GM23338 (cell line): ENCODE data around the gene KIF21A. TPM values are rescaled to one million over a fixed set of nuclear protein-coding genes. Genes with fewer than 3 reads are reported as not detected.

Experiments
- ATAC-seq: fragments of 200-7000 bp; cut with Tn5 transposase; 3 replicates; pipeline ENCODE4 v1.9.1; 2020
- DNase-seq: peaks from one replicate; pipeline ENCODE4 v3.0.0-alpha.2; 2015; ENCODE audit warnings: low spot score
- H2AFZ ChIP-seq: fragments of 200-600 bp; sonication (generic); 2 replicates; pipeline ENCODE4 v1.8.0; 2016; ENCODE audit warnings: antibody characterized with exemption, mild to moderate bottlenecking, moderate library complexity
- H3F3A ChIP-seq: fragments of 200-600 bp; sonication (generic); replicated peaks from 2 replicates; pipeline ENCODE4 v1.8.0; 2017; ENCODE audit warnings: antibody characterized with exemption, mixed run types, low read depth
- H3K27ac ChIP-seq: fragments of 200-600 bp; sonication (generic); 2 replicates; pipeline ENCODE4 v1.6.1; 2016; ENCODE audit warnings: low read depth
- H3K27me3 ChIP-seq: fragments of 200-600 bp; sonication (generic); 2 replicates; pipeline ENCODE4 v1.8.0; 2016; ENCODE audit warnings: mild to moderate bottlenecking, mixed run types, moderate library complexity; ENCODE audit not compliant: insufficient read depth
- H3K36me3 ChIP-seq: fragments of 200-600 bp; sonication (generic); 2 replicates; pipeline ENCODE4 v1.8.0; 2016; ENCODE audit warnings: mild to moderate bottlenecking; ENCODE audit not compliant: insufficient read depth
- H3K4me1 ChIP-seq: fragments of 200-600 bp; sonication (generic); 2 replicates; pipeline ENCODE4 v1.8.0; 2016; ENCODE audit warnings: mild to moderate bottlenecking, moderate library complexity; ENCODE audit not compliant: insufficient read depth
- H3K4me2 ChIP-seq: fragments of 200-600 bp; sonication (generic); 2 replicates; pipeline ENCODE4 v1.7.1; 2017; ENCODE audit warnings: mixed run types
- H3K4me3 ChIP-seq: fragments of 200-600 bp; sonication (generic); 2 replicates; pipeline ENCODE4 v1.6.1; 2016; ENCODE audit warnings: mixed run types
- H3K79me2 ChIP-seq: fragments of 200-600 bp; sonication (generic); replicated peaks from 2 replicates; pipeline ENCODE4 v1.8.0; 2017; ENCODE audit warnings: mild to moderate bottlenecking; ENCODE audit not compliant: insufficient read depth
- H3K9me2 ChIP-seq: fragments of 200-600 bp; sonication (generic); 2 replicates; pipeline ENCODE4 v1.8.0; 2017; ENCODE audit not compliant: insufficient read depth
- H4K20me1 ChIP-seq: fragments of 200-600 bp; sonication (generic); replicated peaks from 2 replicates; pipeline ENCODE4 v1.8.0; 2017; ENCODE audit warnings: mild to moderate bottlenecking; ENCODE audit not compliant: insufficient read depth
- H3K27ac Mint-ChIP-seq: 2 replicates; pipeline ENCODE4 v1.8.0; 2020; ENCODE audit warnings: inconsistent platforms, mild to moderate bottlenecking, moderate library complexity, mixed read lengths
- H3K27me3 Mint-ChIP-seq: 3 replicates; pipeline ENCODE4 v1.8.0; 2022; ENCODE audit warnings: low read depth, mild to moderate bottlenecking, moderate library complexity, mixed read lengths, inconsistent platforms; ENCODE audit not compliant: insufficient read depth, poor library complexity
- H3K36me3 Mint-ChIP-seq: 3 replicates; pipeline ENCODE4 v1.8.0; 2021; ENCODE audit warnings: low read depth, mild to moderate bottlenecking, inconsistent platforms, moderate library complexity, mixed read lengths
- H3K4me1 Mint-ChIP-seq: 3 replicates; pipeline ENCODE4 v1.8.0; 2020; ENCODE audit warnings: mild to moderate bottlenecking, inconsistent platforms, mixed read lengths
- H3K4me3 Mint-ChIP-seq: 3 replicates; pipeline ENCODE4 v1.8.0; 2021; ENCODE audit warnings: moderate library complexity, mild to moderate bottlenecking, inconsistent platforms, mixed read lengths
- H3K9me3 Mint-ChIP-seq: 3 replicates; pipeline ENCODE4 v1.8.0; 2020; ENCODE audit warnings: moderate library complexity, mild to moderate bottlenecking, inconsistent platforms, mixed read lengths
- CTCF ChIP-seq, 2 experiments: fragments of 200-600 bp in 1 of 2; sonication (generic) in 1 of 2; conservative IDR thresholded peaks; 2 replicates each; pipeline versions ENCODE4 v1.5.1 to v1.6.1; 2016 to 2017; ENCODE audit warnings: antibody characterized with exemption in 2 of 2, low read depth in 2 of 2, mild to moderate bottlenecking in 2 of 2, moderate library complexity in 1 of 2
- EZH2 ChIP-seq: fragments of 200-600 bp; sonication (generic); IDR thresholded peaks from one replicate; pipeline ENCODE4 v1.8.0; 2017; ENCODE audit warnings: antibody characterized with exemption, mild to moderate bottlenecking, low read depth; ENCODE audit not compliant: unreplicated experiment
- EZH2phosphoT487 ChIP-seq: fragments of 200-600 bp; sonication (generic); IDR thresholded peaks from one replicate; pipeline ENCODE4 v1.8.1; 2018; ENCODE audit warnings: antibody characterized with exemption; ENCODE audit not compliant: unreplicated experiment
- JUNB ChIP-seq: IDR thresholded peaks from one replicate; pipeline ENCODE4 v1.6.1; 2016; ENCODE audit warnings: antibody characterized with exemption; ENCODE audit not compliant: unreplicated experiment
- NANOG ChIP-seq: IDR thresholded peaks from 2 replicates; pipeline ENCODE4 v1.6.1; 2016; ENCODE audit warnings: antibody characterized with exemption, borderline replicate concordance
- POLR2AphosphoS5 ChIP-seq: IDR thresholded peaks from 2 replicates; pipeline ENCODE4 v1.6.1; 2016; ENCODE audit warnings: antibody characterized with exemption, low read depth
- STAT1 ChIP-seq: IDR thresholded peaks from one replicate; pipeline ENCODE4 v1.6.1; 2016; ENCODE audit warnings: antibody characterized with exemption; ENCODE audit not compliant: unreplicated experiment
- ZNF114 ChIP-seq: fragments of 250-450 bp; sonication (Bioruptor Pico); IDR thresholded peaks from 2 replicates; pipeline ENCODE4 v1.5.0; 2020; ENCODE audit warnings: mild to moderate bottlenecking, moderate library complexity
- ZNF331 ChIP-seq: fragments of 250-450 bp; sonication (Bioruptor Pico); IDR thresholded peaks from 2 replicates; pipeline ENCODE4 v1.5.0; 2020; ENCODE audit warnings: low read depth, mild to moderate bottlenecking, moderate library complexity
- ZNF462 ChIP-seq: fragments of 250-450 bp; sonication (Bioruptor Pico); IDR thresholded peaks from 2 replicates; pipeline ENCODE4 v1.5.0; 2020; ENCODE audit warnings: mild to moderate bottlenecking, moderate library complexity
- polyA plus RNA-seq: library from polyadenylated mRNA; unstranded; fragments of >200 nt; fragmentation: Nextera tagmentation; extraction: Ambion mirVana; gene quantifications from 2 replicates; pipeline ENCODE4 v1.2.1, GENCODE V29; 2016
- total RNA-seq: library from RNA; depleted of rRNA; stranded (reverse); fragments of >200 nt; shearing (Covaris generic); gene quantifications from 2 replicates; pipeline ENCODE4 v1.2.3, GENCODE V29; 2014

The KIF21A gene
- total and polyA plus RNA-seq, 2 experiments from 2014 or later = 28.8 to 32.0 TPM

DNA sequence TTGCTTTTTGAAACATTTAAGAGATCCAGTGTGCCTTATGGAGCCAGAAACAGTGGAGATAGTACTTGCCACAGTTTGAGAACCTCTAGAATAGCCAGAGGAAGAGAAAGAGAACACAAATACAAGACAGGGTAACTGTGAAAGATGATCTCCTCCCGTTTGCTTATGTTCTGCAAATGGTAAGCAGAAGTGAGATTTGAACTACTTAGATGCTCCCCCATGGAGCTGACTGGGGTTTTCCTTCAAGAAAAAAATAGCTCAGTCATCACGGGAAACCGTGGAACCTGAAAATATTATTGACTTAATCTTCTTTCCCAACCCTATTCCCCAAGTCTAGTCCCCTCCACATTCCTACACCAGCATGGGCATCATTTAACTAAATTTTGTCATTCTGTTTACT lies 87.1 kb downstream of the KIF21A start:
- no peaks in the 10 kb centered on the region for H3K79me2 ChIP-seq
- DNase-seq (no peak), ATAC-seq (no peak)
- peaks cover 20% of the 10 kb centered on the region for H3K36me3 Mint-ChIP-seq
- no peaks in the 10 kb centered on the region for H3K9me3 Mint-ChIP-seq
- no peaks in the 10 kb centered on the region for H3K27me3 Mint-ChIP-seq
- peak overlapping the region; percentile 36; the same call in 1 of the 2 replicates for H3K27ac Mint-ChIP-seq
- no peaks in the 10 kb centered on the region for H3K4me1 ChIP-seq
- H3K27me3 ChIP-seq = no peaks in the 10 kb centered on the region
- H3K4me3 ChIP-seq = no peak overlapping the region
- H3K36me3 ChIP-seq = no peaks in the 10 kb centered on the region
- H3K4me3 Mint-ChIP-seq = no peak overlapping the region
- H3K4me1 Mint-ChIP-seq = no peaks in the 10 kb centered on the region
- TF ChIP-seq POLR2AphosphoS5 (no peak), STAT1 (no peak), ZNF331 (no peak), ZNF462 (CRISPR knock-in tag) (no peak), CTCF (conservative IDR thresholded peaks at IDR 0.05; ENCODE audit: low read depth in 2 of 2) (no peak), NANOG (no peak), EZH2phosphoT487 (no peak), ZNF114 (CRISPR knock-in tag) (no peak), EZH2 (no peak), JUNB (no peak)
- H3K27ac ChIP-seq = no peak overlapping the region
- no peaks in the 10 kb centered on the region for H4K20me1 ChIP-seq
- H3F3A ChIP-seq = no peaks in the 10 kb centered on the region
- H3K4me2 ChIP-seq = no peak overlapping the region
- H2AFZ ChIP-seq = no peak overlapping the region
- H3K9me2 ChIP-seq = no peaks in the 10 kb centered on the region
